ENCODE results near the gene CCDC154.

CCDC154 gene

GRCh38 chr16:1387331-1387730 is 57.0 kb downstream of the CCDC154 start:
- DNase-seq (ENCODE audit: low read depth), result no peak

DNA sequence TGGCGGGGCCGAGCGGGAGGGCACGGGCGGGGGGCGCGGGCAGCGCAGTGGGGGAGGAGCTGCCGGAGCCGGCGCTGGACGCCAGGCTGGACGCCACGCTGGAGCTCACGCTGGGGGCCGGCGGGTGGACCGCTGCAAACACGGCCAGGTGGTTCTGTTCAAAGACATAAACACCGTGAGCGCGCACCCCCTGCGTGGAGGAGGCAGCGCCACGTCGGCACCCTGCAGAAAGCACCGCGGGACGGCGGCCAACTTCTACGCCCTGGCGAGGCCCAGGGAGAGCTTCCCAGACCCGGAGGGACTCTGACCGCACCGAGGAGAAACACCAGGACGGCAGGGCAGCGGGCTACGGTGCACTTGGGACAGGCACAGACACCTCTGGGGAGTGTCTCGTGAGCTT is 59.1 kb downstream of the CCDC154 start:
- no peak for DNase-seq (ENCODE audit: low read depth)

All from ELR (cell line).